Measurements from ENCODE around the gene RNU7-1.

GRCh38 chr12:6959805-6960592 is 16.4 kb downstream of the RNU7-1 start:
- TF ChIP-seq POLR2A (IDR thresholded peaks at IDR 0.05) = no peak
- TF ChIP-seq, protein P1, sequence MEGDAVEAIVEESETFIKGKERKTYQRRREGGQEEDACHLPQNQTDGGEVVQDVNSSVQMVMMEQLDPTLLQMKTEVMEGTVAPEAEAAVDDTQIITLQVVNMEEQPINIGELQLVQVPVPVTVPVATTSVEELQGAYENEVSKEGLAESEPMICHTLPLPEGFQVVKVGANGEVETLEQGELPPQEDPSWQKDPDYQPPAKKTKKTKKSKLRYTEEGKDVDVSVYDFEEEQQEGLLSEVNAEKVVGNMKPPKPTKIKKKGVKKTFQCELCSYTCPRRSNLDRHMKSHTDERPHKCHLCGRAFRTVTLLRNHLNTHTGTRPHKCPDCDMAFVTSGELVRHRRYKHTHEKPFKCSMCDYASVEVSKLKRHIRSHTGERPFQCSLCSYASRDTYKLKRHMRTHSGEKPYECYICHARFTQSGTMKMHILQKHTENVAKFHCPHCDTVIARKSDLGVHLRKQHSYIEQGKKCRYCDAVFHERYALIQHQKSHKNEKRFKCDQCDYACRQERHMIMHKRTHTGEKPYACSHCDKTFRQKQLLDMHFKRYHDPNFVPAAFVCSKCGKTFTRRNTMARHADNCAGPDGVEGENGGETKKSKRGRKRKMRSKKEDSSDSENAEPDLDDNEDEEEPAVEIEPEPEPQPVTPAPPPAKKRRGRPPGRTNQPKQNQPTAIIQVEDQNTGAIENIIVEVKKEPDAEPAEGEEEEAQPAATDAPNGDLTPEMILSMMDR (IDR thresholded peaks at IDR 0.05) = no peak

All from thyroid gland (tissue), 4 donors.